HepG2 (cell line): ENCODE data around the gene AQP5.

ENCODE experiments used
- EZH2 ChIP-seq: conservative IDR thresholded peaks from 2 replicates; pipeline ENCODE4 v1.6.1; 2012; ENCODE audit warnings: mild to moderate bottlenecking, low read depth, low read length, moderate library complexity
- HNRNPUL1 ChIP-seq: fragments of 200-400 bp; formaldehyde crosslinking; IDR thresholded peaks from 2 replicates; pipeline ENCODE4 v1.6.1; 2017; ENCODE audit warnings: low read depth, mild to moderate bottlenecking, low read length, moderate library complexity
- POLR2AphosphoS5 ChIP-seq: IDR thresholded peaks from 2 replicates; pipeline ENCODE4 v1.6.1; 2012; ENCODE audit warnings: low read depth, low read length
- TCF12 ChIP-seq, 2 experiments: fragments of 450-650 bp in 1 of 2; sonication (generic) in 1 of 2; formaldehyde crosslinking in 1 of 2; IDR thresholded peaks; 2 replicates each; pipeline versions ENCODE4 v1.6.1 to v1.8.0; 2017 to 2022; ENCODE audit warnings: antibody characterized with exemption in 1 of 2, mild to moderate bottlenecking in 1 of 2, missing genetic modification reagents in 1 of 2, moderate library complexity in 1 of 2
- ZNF33B ChIP-seq: sonication (generic); formaldehyde crosslinking; IDR thresholded peaks from 2 replicates; pipeline ENCODE4 v1.5.1; 2020; ENCODE audit warnings: mild to moderate bottlenecking, missing genetic modification reagents
- TF ChIP-seq, protein P1 (sequence below): sonication (generic); formaldehyde crosslinking; IDR thresholded peaks from 2 replicates; pipeline ENCODE4 v1.5.0; 2020; ENCODE audit warnings: mild to moderate bottlenecking, missing genetic modification reagents
- TF ChIP-seq, protein P2 (sequence below): sonication (generic); formaldehyde crosslinking; IDR thresholded peaks from 2 replicates; pipeline ENCODE4 v1.5.0; 2020; ENCODE audit warnings: mild to moderate bottlenecking, missing genetic modification reagents, moderate library complexity
- TF ChIP-seq, protein P3 (sequence below): sonication (generic); formaldehyde crosslinking; IDR thresholded peaks from 2 replicates; pipeline ENCODE4 v1.5.0; 2020; ENCODE audit warnings: missing genetic modification reagents, mild to moderate bottlenecking, borderline replicate concordance

DNA sequence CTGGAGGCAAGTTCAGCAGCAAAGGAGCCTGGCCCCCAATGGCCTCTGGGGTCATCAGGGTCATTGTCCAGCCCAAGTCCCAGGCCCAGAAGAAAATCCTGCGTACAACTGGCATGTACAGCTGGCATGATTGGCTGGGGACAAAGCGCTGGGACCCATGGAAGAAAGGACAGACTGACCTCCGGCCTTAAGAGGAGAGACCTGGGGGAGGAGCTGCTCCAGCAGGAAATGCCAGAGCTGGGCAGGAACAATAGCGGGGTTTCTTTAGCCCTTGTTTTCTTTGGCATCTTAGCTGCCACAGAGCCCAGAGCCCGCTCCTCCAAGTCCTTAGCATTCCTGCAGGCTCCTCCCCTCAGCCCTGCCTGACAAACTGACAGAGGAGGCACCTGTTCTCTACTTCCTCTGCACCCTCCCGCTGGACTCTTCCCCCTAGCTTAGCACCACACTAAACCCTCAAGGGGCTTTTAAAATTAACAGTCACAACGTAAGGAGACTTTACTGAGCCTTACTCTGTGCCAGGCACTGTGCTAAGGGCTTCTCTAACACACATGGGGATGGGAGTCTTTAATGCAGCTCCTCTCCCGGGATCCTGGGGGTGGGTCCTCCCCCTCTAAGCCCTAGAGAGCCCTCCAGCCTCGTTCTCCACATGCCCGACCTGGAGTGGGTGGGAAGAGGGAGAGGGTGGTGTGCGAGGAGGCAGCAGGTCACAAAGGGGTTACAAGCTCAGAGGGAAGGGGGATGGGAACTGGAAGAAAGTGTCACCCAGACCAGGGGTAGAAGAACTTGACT lies 1.8 kb upstream of the AQP5 start:
- TF ChIP-seq POLR2AphosphoS5 (no peak), ZNF33B (CRISPR knock-in tag) (no peak), TCF12 (IDR thresholded peaks at IDR 0.05) (no peak), TCF12 (CRISPR knock-in tag; IDR thresholded peaks at IDR 0.05) (no peak), EZH2 (no peak), HNRNPUL1 (no peak)
- TF ChIP-seq, protein P1, sequence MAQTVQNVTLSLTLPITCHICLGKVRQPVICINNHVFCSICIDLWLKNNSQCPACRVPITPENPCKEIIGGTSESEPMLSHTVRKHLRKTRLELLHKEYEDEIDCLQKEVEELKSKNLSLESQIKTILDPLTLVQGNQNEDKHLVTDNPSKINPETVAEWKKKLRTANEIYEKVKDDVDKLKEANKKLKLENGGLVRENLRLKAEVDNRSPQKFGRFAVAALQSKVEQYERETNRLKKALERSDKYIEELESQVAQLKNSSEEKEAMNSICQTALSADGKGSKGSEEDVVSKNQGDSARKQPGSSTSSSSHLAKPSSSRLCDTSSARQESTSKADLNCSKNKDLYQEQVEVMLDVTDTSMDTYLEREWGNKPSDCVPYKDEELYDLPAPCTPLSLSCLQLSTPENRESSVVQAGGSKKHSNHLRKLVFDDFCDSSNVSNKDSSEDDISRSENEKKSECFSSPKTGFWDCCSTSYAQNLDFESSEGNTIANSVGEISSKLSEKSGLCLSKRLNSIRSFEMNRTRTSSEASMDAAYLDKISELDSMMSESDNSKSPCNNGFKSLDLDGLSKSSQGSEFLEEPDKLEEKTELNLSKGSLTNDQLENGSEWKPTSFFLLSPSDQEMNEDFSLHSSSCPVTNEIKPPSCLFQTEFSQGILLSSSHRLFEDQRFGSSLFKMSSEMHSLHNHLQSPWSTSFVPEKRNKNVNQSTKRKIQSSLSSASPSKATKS = no peak
- TF ChIP-seq, protein P2, sequence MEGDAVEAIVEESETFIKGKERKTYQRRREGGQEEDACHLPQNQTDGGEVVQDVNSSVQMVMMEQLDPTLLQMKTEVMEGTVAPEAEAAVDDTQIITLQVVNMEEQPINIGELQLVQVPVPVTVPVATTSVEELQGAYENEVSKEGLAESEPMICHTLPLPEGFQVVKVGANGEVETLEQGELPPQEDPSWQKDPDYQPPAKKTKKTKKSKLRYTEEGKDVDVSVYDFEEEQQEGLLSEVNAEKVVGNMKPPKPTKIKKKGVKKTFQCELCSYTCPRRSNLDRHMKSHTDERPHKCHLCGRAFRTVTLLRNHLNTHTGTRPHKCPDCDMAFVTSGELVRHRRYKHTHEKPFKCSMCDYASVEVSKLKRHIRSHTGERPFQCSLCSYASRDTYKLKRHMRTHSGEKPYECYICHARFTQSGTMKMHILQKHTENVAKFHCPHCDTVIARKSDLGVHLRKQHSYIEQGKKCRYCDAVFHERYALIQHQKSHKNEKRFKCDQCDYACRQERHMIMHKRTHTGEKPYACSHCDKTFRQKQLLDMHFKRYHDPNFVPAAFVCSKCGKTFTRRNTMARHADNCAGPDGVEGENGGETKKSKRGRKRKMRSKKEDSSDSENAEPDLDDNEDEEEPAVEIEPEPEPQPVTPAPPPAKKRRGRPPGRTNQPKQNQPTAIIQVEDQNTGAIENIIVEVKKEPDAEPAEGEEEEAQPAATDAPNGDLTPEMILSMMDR = no peak
- TF ChIP-seq, protein P3, sequence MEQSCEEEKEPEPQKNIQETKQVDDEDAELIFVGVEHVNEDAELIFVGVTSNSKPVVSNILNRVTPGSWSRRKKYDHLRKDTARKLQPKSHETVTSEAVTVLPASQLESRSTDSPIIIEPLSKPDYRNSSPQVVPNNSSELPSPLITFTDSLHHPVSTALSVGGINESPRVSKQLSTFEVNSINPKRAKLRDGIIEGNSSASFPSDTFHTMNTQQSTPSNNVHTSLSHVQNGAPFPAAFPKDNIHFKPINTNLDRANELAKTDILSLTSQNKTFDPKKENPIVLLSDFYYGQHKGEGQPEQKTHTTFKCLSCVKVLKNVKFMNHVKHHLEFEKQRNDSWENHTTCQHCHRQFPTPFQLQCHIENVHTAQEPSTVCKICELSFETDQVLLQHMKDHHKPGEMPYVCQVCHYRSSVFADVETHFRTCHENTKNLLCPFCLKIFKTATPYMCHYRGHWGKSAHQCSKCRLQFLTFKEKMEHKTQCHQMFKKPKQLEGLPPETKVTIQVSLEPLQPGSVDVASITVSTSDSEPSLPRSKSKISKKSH (CRISPR knock-in tag) = no peak
